Stimulated activated CD4-positive, alpha-beta T cell treated with anti-CD3 and anti-CD28 coated beads, Interleukin-4, amount 100 ng/mL, for 24 hours (primary cell): ENCODE results near the gene RAB6A.

Experiments
- DNase-seq: peaks from one replicate; pipeline ENCODE4 v3.0.0-alpha.2; 2020

The RAB6A gene

GRCh38 chr11:73652046-73652730, 108.7 kb downstream of the RAB6A start:
- no peak for DNase-seq

- DNase-seq, result no peak
Observed at GRCh38 chr11:73651661-73652045, 109.2 kb downstream of the RAB6A start.

- DNase-seq, result no peak
Observed at GRCh38 chr11:73651252-73651651, 109.6 kb downstream of the RAB6A start.

DNA sequence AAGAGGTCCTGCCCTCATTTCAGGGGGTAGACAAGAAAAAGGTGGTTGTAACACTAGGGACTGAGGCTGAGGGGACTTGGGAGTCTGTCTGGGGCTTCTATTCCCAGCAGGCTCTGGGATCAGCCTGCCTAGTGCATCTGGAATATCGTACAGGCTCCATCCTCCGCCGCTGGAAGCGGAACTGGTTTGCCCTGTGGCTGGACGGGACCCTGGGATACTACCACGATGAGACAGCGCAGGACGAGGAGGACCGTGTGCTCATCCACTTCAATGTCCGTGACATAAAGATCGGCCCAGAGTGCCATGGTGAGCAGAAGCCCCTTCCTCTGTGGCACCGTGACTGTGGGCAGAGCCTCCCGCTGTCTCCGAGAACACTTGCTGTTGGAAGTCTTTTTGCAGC, 110.5 kb downstream of the RAB6A start:
- no peak for DNase-seq

GRCh38 chr11:73649206-73649605, 111.7 kb downstream of the RAB6A start:
- no peak for DNase-seq

- no peak for DNase-seq
Observed at GRCh38 chr11:73648571-73649046, 112.3 kb downstream of the RAB6A start.

GRCh38 chr11:73648121-73648520, 112.8 kb downstream of the RAB6A start:
- no peak for DNase-seq

DNA sequence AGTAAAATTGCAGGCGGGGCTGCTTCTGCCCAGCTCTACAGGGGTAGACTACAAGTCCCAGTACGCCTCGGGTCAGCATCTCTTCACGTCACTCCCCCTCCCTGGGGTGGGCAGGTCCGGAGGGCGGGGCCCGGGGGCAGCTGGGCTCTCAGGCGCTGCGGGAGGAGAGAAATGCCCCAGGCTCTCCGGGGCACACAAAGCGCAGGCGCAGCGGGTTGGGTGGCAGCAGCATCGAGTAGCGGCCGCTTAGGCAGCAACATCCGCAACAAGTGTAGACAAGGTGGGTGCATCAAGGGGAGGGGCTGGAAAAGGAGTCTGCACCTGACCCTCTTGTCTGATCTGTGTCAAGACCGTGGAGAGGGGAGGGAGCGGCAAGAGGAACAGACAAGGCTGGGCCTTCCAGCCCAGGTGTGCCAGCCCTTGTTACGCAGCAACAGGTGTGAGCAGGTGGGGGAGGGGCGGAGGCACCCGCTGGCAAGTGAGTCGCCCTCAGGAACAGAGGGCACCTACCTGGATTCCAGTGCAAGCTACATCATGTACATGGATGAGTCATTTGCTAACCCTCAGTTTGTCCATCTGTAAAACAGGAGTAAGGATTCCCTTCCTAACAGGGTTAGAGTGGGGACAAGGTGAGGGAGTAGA, 113.3 kb downstream of the RAB6A start:
- peak; percentile 93 for DNase-seq

DNA sequence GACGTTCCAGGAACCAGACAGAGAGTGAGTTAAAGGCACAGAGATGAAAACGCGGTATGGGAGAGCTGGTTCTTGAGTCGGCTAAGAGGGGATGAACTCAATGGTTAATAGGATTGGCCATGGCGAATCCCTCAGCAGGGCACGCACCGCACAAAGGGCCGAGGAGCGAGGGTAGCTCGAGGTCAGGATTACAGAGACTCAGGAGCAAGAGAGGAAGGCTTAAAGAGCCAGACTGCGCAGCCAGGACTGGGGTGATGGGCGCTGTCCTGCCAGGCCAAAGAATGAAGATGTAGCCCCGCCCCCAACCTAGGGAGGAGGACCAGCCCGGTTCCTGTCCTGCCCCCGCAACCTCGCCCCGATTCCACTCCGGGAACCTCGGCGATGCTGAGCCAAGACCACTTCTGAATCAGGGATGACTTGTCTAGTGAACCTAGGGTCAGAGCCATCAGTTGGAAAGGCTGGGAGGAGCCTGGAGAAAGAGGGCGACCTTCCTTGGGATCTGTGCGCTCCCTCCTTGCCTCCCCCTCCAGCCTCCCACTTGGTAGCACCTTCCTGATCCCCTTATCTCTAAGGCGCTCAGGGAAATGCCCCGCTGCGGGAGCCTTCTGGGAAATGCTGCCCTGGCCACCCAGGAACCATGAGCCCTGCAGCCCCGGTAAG, 114.8 kb downstream of the RAB6A start, which contains the start of gene PLEKHB1:
Gene PLEKHB1, plus strand, starts transcription at position 610 of the 660 bp plus-strand sequence. Its CDS starts 28 bp downstream, at position 638.
- DNase-seq, result no peak

DNA sequence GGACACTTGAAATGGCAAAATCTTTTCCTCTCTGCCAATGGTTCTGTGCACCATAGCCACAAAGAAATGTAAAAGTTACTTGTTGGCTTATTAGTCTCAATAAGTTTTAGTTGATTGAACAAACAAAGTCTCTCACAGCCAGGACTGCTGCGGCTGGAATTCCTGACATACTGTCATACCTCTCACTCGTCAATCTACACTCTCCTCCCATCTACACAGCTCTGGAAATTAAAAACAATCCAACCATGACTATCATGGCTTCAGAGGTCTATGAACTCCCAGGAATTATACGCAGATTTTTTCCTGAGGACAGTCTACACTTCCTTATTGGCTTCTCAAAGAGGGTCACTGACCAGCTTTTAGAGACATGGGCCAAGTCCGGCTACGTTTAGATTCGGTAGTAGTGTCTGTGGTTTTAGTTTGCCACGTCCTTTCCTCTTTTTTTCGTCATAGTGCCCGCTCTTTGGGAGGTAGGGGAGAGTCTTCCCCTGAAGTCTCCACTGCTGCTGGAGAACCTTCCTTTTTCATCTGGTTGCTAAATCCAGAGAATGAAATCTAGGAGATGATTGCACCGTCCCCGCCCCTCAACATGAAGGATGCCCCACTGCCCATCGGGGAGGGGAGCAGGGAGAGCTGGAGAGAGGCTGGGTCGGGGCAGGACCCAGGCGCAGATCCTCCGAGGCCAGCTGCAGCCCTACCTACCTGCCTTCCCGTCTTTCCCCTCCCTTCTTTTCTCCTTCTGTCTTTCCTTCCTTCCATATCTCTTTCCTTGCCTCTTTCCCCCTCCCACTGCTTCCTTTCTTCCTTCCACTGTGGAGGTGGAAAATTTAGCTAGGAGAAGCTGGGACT, 115.5 kb downstream of the RAB6A start:
- DNase-seq, result no peak

DNA sequence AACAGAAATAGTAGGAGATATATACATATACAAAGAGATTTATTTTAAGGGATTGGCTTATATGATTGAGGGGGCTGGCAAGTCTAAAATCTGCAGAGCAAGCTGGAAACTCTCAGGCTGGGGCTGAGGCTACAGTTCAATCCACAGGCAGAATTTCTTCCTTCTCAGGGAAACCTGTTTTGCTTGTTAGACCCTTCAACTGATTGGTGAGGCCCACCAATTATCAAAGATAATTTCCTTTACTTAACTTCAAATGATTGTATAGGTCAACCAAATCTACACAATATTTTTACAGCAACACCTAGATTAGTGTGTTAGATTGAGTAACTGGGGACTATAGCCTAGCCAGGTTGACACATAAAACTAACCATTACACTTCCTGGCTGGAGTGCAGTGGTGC, 119.2 kb downstream of the RAB6A start:
- DNase-seq, result no peak

DNA sequence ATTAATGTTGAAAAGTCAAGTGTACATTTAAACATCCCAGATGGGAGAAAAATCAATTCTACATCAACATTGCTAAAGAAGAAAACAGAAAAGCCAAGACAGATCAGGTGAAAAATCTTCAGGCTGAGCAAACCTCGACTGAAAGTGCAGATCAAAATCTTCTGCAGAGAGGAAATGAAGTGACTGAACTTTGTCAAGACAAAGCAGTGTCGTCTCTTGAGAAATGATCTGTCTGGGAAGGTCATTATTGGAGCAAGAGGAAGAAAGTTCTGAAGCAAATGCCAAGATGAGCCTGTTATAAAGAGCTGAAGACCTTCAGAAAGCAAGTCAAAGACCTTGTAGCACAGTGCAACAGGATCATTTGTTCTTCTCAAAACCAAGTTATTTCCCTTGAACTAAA, 120.3 kb downstream of the RAB6A start:
- DNase-seq, result no peak

GRCh38 chr11:73637012-73637411, 123.9 kb downstream of the RAB6A start:
- no peak for DNase-seq

DNA sequence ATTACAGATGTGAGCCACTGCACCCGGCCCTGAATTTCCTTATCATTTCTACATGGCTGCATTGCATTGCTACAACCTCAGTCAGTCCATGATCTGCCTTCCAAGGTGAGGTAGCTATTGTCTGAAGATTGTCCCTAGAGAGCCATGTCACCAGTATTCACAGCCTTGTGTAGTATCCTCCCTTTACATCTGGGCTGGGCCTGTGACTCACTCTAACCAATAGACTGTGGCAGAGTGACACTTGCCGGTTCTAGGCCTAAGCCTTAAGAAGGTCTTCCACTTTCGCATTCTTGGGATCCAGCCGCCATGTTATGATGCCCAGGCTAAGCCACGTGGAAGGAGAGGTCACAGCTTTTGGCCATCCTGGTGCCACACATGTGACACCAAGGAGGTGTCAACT, 124.6 kb downstream of the RAB6A start:
- DNase-seq, result no peak

GRCh38 chr11:73635721-73636120, 125.2 kb downstream of the RAB6A start:
- DNase-seq, result no peak

GRCh38 chr11:73633999-73634398, 126.9 kb downstream of the RAB6A start:
- no peak for DNase-seq

- no peak for DNase-seq
Observed at GRCh38 chr11:73632996-73633395, 127.9 kb downstream of the RAB6A start.

GRCh38 chr11:73629907-73630306, 131.0 kb downstream of the RAB6A start:
- DNase-seq, result no peak

DNA sequence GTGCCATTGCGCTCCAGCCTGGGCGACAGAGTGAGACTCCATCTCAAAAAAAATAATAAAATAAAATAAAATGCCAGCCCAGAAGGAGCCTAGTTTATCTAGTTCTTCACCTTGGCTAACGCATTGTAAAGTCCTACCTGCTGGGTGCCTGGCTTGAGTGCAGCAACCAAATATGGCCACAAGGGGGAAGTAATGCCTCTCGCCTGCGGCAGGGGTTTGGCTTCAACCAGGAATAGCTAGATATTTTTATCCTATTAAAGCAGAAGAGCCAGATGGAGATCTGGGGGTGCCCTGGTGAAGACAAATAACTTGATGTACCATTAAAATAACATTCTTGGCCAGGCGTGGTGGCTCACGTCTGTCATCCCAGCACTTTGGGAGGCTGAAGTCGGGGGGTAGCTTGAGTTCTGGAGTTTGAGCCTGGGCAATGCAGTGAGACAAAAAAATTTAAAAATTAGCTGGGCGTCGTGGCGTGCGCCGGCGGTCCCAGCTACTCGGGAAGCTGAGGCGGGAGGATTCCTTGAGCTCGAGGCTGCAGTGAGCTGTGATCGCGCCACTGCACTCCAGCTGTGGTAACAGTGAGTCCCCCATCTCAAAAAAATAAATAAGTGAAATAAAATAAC, 135.1 kb downstream of the RAB6A start:
- peak; percentile 74 for DNase-seq
